Adipocyte (in vitro differentiated cells): ENCODE measurements around the gene DMD.
"Not testable (repeated sequence)": the region's sequence is repeated elsewhere in the genome, so short reads cannot be mapped to it uniquely, and the experiment has no call there.

ENCODE experiments used
- DNase-seq: peaks from one replicate; pipeline ENCODE4 v3.0.0-alpha.2; 2015; ENCODE audit warnings: low read depth
- H3K27me3 ChIP-seq: replicated peaks from 2 replicates; pipeline ENCODE4 v1.7.0; 2013; ENCODE audit warnings: mild to moderate bottlenecking, low read length, moderate library complexity; ENCODE audit not compliant: control insufficient read depth, insufficient read depth
- H3K36me3 ChIP-seq: 2 replicates; pipeline ENCODE4 v1.7.0; 2013; ENCODE audit warnings: low read length, mild to moderate bottlenecking, moderate library complexity; ENCODE audit not compliant: control insufficient read depth, insufficient read depth, severe bottlenecking
- H3K4me1 ChIP-seq: 2 replicates; pipeline ENCODE4 v1.7.0; 2013; ENCODE audit warnings: mild to moderate bottlenecking, low read length, moderate library complexity; ENCODE audit not compliant: control insufficient read depth, insufficient read depth
- H3K4me3 ChIP-seq: 2 replicates; pipeline ENCODE4 v1.7.0; 2013; ENCODE audit warnings: mild to moderate bottlenecking, low read length, moderate library complexity
- H3K9ac ChIP-seq: 2 replicates; pipeline ENCODE4 v1.7.0; 2013; ENCODE audit warnings: mild to moderate bottlenecking, low read length, moderate library complexity
- H3K9me3 ChIP-seq: 2 replicates; pipeline ENCODE4 v1.7.0; 2013; ENCODE audit warnings: mild to moderate bottlenecking, low read length, moderate library complexity; ENCODE audit not compliant: control insufficient read depth

The DMD gene

GRCh38 chrX:33190016-33190415, 21.3 kb downstream of the DMD start:
- Histone ChIP-seq H3K9me3 (no peaks in the 10 kb centered on the region), H3K27me3 (no peaks in the 10 kb centered on the region), H3K4me3 (no peak overlapping the region), H3K36me3 (no peaks in the 10 kb centered on the region), H3K4me1 (peaks cover 8% of the 10 kb centered on the region), H3K9ac (no peak overlapping the region)
- DNase-seq: no peak

- no peaks in the 10 kb centered on the region for H3K36me3 ChIP-seq
- H3K4me3 ChIP-seq: no peak overlapping the region
- no peak overlapping the region for H3K9ac ChIP-seq
- H3K4me1 ChIP-seq: peaks cover 3% of the 10 kb centered on the region
- H3K27me3 ChIP-seq: no peaks in the 10 kb centered on the region
- H3K9me3 ChIP-seq: no peaks in the 10 kb centered on the region
- DNase-seq: no peak
Measured at GRCh38 chrX:33188881-33189280, 22.5 kb downstream of the DMD start.

GRCh38 chrX:33188286-33188685, 23.1 kb downstream of the DMD start:
- Histone ChIP-seq H3K9me3 (no peaks in the 10 kb centered on the region), H3K4me3 (no peak overlapping the region), H3K9ac (no peak overlapping the region), H3K36me3 (no peaks in the 10 kb centered on the region), H3K4me1 (peaks cover 4% of the 10 kb centered on the region), H3K27me3 (no peaks in the 10 kb centered on the region)
- no peak for DNase-seq

GRCh38 chrX:33184803-33185202, 26.5 kb downstream of the DMD start:
- H3K9ac ChIP-seq, H3K4me1 ChIP-seq, DNase-seq, H3K9me3 ChIP-seq, H3K4me3 ChIP-seq, H3K36me3 ChIP-seq, H3K27me3 ChIP-seq: not testable (repeated sequence)

- H3K9ac ChIP-seq: no peak overlapping the region
- no peaks in the 10 kb centered on the region for H3K27me3 ChIP-seq
- H3K4me1 ChIP-seq: peaks cover 4% of the 10 kb centered on the region
- no peaks in the 10 kb centered on the region for H3K9me3 ChIP-seq
- H3K36me3 ChIP-seq: no peaks in the 10 kb centered on the region
- DNase-seq: no peak
- H3K4me3 ChIP-seq: no peak overlapping the region
Measured at GRCh38 chrX:33183361-33183760, 28.0 kb downstream of the DMD start.

DNA sequence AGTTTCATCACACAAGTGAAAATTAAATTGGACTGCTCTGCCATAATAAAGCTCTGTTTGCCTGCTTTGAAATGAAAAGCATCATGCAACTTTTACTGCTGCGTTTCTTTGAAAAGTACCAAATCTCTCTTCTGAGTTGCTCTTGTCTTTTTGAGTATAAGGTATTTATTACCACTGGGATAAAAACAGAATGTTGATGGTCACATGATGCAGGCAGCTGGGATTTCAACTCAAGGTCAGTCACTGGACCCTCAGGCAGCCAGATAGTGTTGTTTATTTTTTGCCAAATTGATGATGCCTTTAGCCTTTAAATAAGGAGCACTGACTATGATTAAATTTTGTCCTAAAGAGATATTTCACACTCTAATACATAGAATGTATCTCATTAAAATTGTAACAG, 32.7 kb downstream of the DMD start:
- Histone ChIP-seq H3K9me3 (no peaks in the 10 kb centered on the region), H3K4me3 (no peak overlapping the region), H3K9ac (no peak overlapping the region), H3K27me3 (no peaks in the 10 kb centered on the region), H3K4me1 (peaks cover 4% of the 10 kb centered on the region), H3K36me3 (no peaks in the 10 kb centered on the region)
- no peak for DNase-seq

DNA sequence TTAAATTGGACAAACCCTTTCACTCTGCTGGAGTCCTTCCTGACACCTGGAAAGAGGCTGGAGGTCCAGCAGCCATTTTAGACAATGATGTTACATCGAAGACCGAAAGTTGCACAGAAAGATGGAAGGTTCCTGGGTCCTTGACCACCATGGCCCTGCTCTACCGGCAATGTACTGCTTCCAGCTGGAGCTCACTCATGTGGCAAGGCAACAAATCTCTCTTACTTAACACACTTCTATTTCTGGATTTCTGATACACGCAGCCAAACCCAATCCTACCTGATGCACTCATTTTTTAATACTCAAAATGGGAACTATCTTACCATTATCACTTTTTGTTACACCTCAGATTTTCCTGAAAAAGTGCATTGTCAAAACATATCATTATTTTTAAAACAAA, 33.1 kb downstream of the DMD start:
- Histone ChIP-seq H3K9me3 (no peaks in the 10 kb centered on the region), H3K9ac (no peak overlapping the region), H3K27me3 (no peaks in the 10 kb centered on the region), H3K36me3 (no peaks in the 10 kb centered on the region), H3K4me3 (no peak overlapping the region), H3K4me1 (peaks cover 2% of the 10 kb centered on the region)
- no peak for DNase-seq

GRCh38 chrX:33175201-33175600, 36.1 kb downstream of the DMD start:
- no peaks in the 10 kb centered on the region for H3K9me3 ChIP-seq
- H3K4me1 ChIP-seq: no peaks in the 10 kb centered on the region
- no peaks in the 10 kb centered on the region for H3K36me3 ChIP-seq
- H3K9ac ChIP-seq: no peak overlapping the region
- no peak for DNase-seq
- no peaks in the 10 kb centered on the region for H3K27me3 ChIP-seq
- H3K4me3 ChIP-seq: no peak overlapping the region

GRCh38 chrX:33171041-33171440, 40.3 kb downstream of the DMD start:
- Histone ChIP-seq H3K9me3 (no peaks in the 10 kb centered on the region), H3K36me3 (no peaks in the 10 kb centered on the region), H3K4me3 (no peak overlapping the region), H3K9ac (no peak overlapping the region), H3K4me1 (no peaks in the 10 kb centered on the region), H3K27me3 (no peaks in the 10 kb centered on the region)
- DNase-seq: no peak

- no peaks in the 10 kb centered on the region for H3K9me3 ChIP-seq
- no peaks in the 10 kb centered on the region for H3K36me3 ChIP-seq
- no peak overlapping the region for H3K9ac ChIP-seq
- no peaks in the 10 kb centered on the region for H3K4me1 ChIP-seq
- no peak overlapping the region for H3K4me3 ChIP-seq
- DNase-seq: no peak
- no peaks in the 10 kb centered on the region for H3K27me3 ChIP-seq
Measured at GRCh38 chrX:33161829-33162228, 49.5 kb downstream of the DMD start.

DNA sequence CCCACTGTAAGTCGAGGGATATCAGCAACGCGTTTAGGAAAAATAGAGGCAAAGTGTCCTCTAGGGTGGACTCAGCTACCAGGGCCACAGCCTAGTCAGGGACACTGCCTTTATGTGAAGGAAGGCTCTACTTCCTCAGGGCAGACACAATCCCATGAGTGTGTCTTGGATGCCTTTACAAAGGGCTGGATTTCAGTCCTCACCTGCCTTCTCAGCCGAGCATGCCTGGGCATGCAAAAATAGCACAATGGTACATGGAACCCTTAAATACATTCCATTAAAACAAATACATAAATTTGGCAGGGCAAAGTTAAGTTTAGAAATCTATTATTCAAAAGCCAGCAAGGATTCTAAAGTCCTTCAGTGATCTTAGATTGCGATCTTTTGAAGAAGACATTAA, 51.1 kb downstream of the DMD start:
- no peak for DNase-seq
- Histone ChIP-seq H3K9ac (no peak overlapping the region), H3K4me1 (no peaks in the 10 kb centered on the region), H3K27me3 (no peaks in the 10 kb centered on the region), H3K4me3 (no peak overlapping the region), H3K9me3 (no peaks in the 10 kb centered on the region), H3K36me3 (no peaks in the 10 kb centered on the region)

- H3K4me1 ChIP-seq: no peaks in the 10 kb centered on the region
- no peak for DNase-seq
- H3K36me3 ChIP-seq: no peaks in the 10 kb centered on the region
- H3K9ac ChIP-seq: no peak overlapping the region
- no peaks in the 10 kb centered on the region for H3K9me3 ChIP-seq
- H3K4me3 ChIP-seq: no peak overlapping the region
- no peaks in the 10 kb centered on the region for H3K27me3 ChIP-seq
Measured at GRCh38 chrX:33156152-33156726, 55.1 kb downstream of the DMD start.
